Mucosa of descending colon (tissue), 3 donors: ENCODE measurements around the gene TUBGCP3. TPM values are rescaled to one million over a fixed set of nuclear protein-coding genes. Genes with fewer than 3 reads are reported as not detected.

Experiments used
- ATAC-seq: fragments of 200-7000 bp; cut with Tn5 transposase; one replicate; pipeline ENCODE4 v1.9.1; 2020; ENCODE audit warnings: mild to moderate bottlenecking, moderate library complexity
- DNase-seq, 3 donors: peaks; one replicate each; pipeline ENCODE4 v3.0.0-alpha.2; 2020
- H3K36me3 ChIP-seq: fragments of 200-600 bp; one replicate; pipeline ENCODE4 v1.8.0; 2021; ENCODE audit warnings: low read depth, mild to moderate bottlenecking
- H3K4me1 ChIP-seq: fragments of 200-600 bp; one replicate; pipeline ENCODE4 v1.8.0; 2021; ENCODE audit warnings: low read depth, mild to moderate bottlenecking
- H3K4me3 ChIP-seq: fragments of 200-600 bp; one replicate; pipeline ENCODE4 v1.8.0; 2021; ENCODE audit warnings: mild to moderate bottlenecking
- H3K9me3 ChIP-seq: fragments of 200-600 bp; one replicate; pipeline ENCODE4 v1.8.0; 2021; ENCODE audit warnings: mild to moderate bottlenecking
- intact Hi-C, 2 donors: fragments of 100-400 bp; cut with DNase I in 1 of 2; cut with micrococcal nuclease in 1 of 2; formaldehyde crosslinking; loops; one replicate each; pipeline versions ENCODE4 v1.11.0 to v1.11.1; 2022; cut with DNase I, micrococcal nuclease
- total RNA-seq, 3 donors: library from RNA; stranded (reverse); fragmentation: NEBNext Ultra II Directional in 2 of 3; extraction: Animal tissue kit (Norgen Biotek cat#: 25700) in 2 of 3; gene quantifications; one replicate each; pipeline versions ENCODE4 v1.2.1 to v1.2.4, GENCODE V29; 2021 to 2023
- TF ChIP-seq, protein P1 (sequence below): fragments of 200-600 bp; IDR thresholded peaks from one replicate; pipeline ENCODE4 v1.8.0; 2022; ENCODE audit warnings: antibody characterized with exemption, mild to moderate bottlenecking
- donor health status: DM: no; HTN: no; CAD: no; lungs with moderate emphysema.
- donor health status: DM: no; HTN: no; CAD: no.
- donor health status: DM: no; HTN: yes; CAD: no.

TUBGCP3 gene
- total RNA-seq, 3 donors from 2014 or later: 27.7 to 44.8 (median 32.7) TPM

DNA sequence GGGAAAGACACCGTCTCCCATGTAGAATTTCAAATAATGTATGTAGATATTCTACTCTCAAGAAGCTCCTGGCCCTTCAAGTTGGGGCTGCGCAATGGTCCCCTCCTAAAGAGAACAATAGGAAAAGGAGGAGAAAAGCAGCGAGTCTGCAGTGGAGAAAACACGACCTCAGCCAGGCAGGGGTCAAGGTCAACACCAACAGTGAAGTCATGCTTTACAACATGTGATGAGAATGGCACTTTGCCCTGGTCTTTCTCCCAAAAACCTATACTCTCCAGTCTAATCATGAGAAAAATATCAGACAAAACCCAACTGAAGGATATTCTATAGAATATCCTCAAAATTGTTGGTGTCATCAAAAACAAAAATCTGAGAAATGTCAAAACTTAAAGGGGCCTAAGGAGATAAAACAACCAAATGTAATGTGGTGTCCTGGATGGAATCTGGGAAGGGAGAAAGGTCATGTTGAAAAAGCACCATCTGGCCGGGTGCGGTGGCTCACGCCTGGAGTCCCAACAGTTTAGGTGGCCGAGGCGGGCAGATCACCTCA, 110.8 kb downstream of the TUBGCP3 start:
- intact Hi-C loops: no loop called here
- ATAC-seq: no peak
- Histone ChIP-seq H3K4me1 (no peaks in the 10 kb centered on the region), H3K36me3 (no peaks in the 10 kb centered on the region), H3K9me3 (peaks cover 4% of the 10 kb centered on the region), H3K4me3 (no peak overlapping the region)
- TF ChIP-seq, protein P1, sequence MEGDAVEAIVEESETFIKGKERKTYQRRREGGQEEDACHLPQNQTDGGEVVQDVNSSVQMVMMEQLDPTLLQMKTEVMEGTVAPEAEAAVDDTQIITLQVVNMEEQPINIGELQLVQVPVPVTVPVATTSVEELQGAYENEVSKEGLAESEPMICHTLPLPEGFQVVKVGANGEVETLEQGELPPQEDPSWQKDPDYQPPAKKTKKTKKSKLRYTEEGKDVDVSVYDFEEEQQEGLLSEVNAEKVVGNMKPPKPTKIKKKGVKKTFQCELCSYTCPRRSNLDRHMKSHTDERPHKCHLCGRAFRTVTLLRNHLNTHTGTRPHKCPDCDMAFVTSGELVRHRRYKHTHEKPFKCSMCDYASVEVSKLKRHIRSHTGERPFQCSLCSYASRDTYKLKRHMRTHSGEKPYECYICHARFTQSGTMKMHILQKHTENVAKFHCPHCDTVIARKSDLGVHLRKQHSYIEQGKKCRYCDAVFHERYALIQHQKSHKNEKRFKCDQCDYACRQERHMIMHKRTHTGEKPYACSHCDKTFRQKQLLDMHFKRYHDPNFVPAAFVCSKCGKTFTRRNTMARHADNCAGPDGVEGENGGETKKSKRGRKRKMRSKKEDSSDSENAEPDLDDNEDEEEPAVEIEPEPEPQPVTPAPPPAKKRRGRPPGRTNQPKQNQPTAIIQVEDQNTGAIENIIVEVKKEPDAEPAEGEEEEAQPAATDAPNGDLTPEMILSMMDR: no peak
- DNase-seq: no peak

DNA sequence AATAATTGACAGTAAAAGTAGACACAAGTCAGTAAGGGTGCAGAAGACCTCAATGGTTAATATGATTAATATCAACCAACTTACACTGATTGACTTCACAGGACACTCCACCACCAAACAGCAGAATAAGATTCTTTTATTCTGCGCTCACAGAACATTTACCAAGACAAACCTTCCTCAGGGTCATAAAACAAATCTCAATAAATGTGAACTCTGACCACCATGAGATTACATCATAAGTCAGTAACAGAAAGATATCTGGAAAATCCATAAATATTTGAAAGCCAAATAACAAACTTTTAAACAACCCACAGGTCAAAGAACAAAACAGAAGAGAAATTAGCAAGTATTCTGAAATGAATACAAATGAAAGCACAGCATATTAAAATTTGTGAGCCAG, 112.1 kb downstream of the TUBGCP3 start:
- DNase-seq (no peak), ATAC-seq (no peak)
- H3K4me1 ChIP-seq: no peaks in the 10 kb centered on the region
- H3K9me3 ChIP-seq: peaks cover 3% of the 10 kb centered on the region
- H3K4me3 ChIP-seq: no peak overlapping the region
- TF ChIP-seq, protein P1: no peak
- intact Hi-C loops: no loop called here
- H3K36me3 ChIP-seq: no peaks in the 10 kb centered on the region

DNA sequence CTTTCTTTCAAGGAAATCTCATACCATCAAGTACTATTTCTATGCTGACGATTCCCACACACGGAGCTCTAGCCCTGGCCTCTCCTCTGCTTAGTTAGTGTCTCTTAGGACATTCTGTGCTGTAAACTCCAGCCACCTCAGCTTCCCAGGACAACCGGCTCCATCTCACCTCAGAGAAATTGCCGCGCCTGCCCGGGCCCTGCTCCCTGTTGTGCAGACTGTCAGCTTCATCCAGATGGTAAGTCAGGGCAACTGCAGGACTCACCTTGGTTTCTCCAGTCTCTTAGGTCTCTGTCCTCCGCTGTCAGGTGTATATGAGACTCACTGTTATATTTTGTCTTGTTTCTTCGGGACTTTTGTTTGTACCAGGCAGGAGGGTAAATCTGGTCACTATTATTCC, 113.1 kb downstream of the TUBGCP3 start:
- no peak for DNase-seq
- ATAC-seq: no peak
- intact Hi-C loops: no loop called here

DNA sequence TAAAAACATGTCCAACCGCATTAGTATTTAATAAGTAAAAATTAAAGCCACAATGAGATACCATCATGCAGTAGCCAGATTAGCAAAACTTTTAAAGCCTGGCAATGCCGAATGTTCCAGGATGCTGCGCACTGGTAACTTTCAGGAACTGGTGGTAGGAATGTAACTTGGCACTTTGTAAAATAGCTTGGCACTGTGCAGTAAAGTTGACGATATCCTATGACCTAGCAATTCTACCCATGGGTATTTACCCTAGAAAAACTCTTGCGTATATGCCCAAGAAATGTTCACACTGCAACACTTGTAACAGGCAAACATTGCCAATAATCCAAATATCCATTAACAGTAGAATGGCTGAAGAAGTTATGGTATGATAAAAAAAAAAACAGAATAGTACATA, 114.1 kb downstream of the TUBGCP3 start:
- H3K36me3 ChIP-seq: no peaks in the 10 kb centered on the region
- no peaks in the 10 kb centered on the region for H3K9me3 ChIP-seq
- TF ChIP-seq, protein P1: no peak
- no peak for ATAC-seq
- intact Hi-C loops: no loop called here
- H3K4me1 ChIP-seq: no peaks in the 10 kb centered on the region
- H3K4me3 ChIP-seq: no peak overlapping the region
- DNase-seq: no peak

More for the DNA sequence above, 113.1 kb downstream of the TUBGCP3 start:
- no peak overlapping the region for H3K4me3 ChIP-seq
- TF ChIP-seq, protein P1: no peak
- H3K9me3 ChIP-seq: no peaks in the 10 kb centered on the region
- H3K4me1 ChIP-seq: no peaks in the 10 kb centered on the region
- H3K36me3 ChIP-seq: no peaks in the 10 kb centered on the region

DNA sequence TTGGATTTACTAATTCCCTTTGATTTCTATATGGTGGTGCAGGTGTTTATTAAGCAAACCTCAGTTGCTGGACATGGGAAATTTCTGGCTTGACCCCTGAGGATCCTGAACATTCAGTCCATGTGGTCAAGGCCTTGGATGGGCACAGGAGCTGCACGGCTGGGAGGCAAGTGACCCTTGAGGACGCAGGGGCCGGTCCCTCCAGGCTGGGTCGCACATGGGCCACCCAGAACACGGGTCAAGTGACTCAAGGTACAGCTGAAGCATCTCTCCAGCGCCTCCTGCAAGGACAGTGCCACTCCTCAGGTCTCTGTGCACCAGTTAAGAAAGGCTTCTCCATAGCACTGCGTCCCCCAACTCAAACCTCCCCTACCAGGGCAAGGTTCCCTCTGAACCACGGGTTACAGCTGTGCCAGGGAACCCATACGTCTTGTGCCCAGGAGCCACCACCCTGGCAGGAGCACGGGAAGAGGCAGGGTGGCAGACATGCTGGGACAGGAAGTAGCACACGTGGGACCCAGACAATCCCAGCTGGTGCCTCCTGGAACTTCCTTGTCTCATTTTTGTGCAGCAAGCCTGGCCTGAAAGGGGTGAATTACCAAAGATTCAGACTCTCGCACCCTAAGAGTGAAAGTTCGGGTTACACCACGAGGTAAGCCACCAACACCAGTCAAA, 118.7 kb downstream of the TUBGCP3 start:
- H3K36me3 ChIP-seq: no peaks in the 10 kb centered on the region
- no peaks in the 10 kb centered on the region for H3K9me3 ChIP-seq
- H3K4me1 ChIP-seq: no peaks in the 10 kb centered on the region
- ATAC-seq (no peak), DNase-seq (peak in 1 of 3 donors; percentile 32)
- intact Hi-C loops: no loop called here
- TF ChIP-seq, protein P1: no peak
- H3K4me3 ChIP-seq: no peak overlapping the region
